NOMO-1 treated with DMSO at 0.1 percent for 48 hours (cell line): ENCODE data around the gene ZBTB49.

ENCODE experiments used
- DNase-seq: peaks from one replicate; lab custom pipeline; 2025; ENCODE audit not compliant: unreplicated experiment; lab: John Stamatoyannopoulos, UW

Gene ZBTB49

GRCh38 chr4:4277531-4277930, 12.5 kb upstream of the ZBTB49 start:
- DNase-seq = no peak

GRCh38 chr4:4281787-4282186, 8.3 kb upstream of the ZBTB49 start:
- DNase-seq = no peak

GRCh38 chr4:4284827-4285618, 5.0 kb upstream of the ZBTB49 start:
- DNase-seq = no peak

- DNase-seq = no peak
Observed at GRCh38 chr4:4288098-4288497, 2.0 kb upstream of the ZBTB49 start.

- DNase-seq = no peak
Observed at GRCh38 chr4:4289055-4289454, 996 bp upstream of the ZBTB49 start.

GRCh38 chr4:4289597-4289940, 482 bp upstream of the ZBTB49 start:
- no peak for DNase-seq

- DNase-seq = no peak
Observed at GRCh38 chr4:4293279-4293678, 3.2 kb downstream of the ZBTB49 start.

GRCh38 chr4:4296283-4296846, 6.3 kb downstream of the ZBTB49 start:
- no peak for DNase-seq

- DNase-seq = no peak
Observed at GRCh38 chr4:4299006-4299405, 9.0 kb downstream of the ZBTB49 start.

GRCh38 chr4:4302001-4302400, 11.9 kb downstream of the ZBTB49 start:
- no peak for DNase-seq

- DNase-seq = no peak
Observed at GRCh38 chr4:4302416-4302815, 12.4 kb downstream of the ZBTB49 start.

GRCh38 chr4:4306920-4307319, 16.9 kb downstream of the ZBTB49 start:
- DNase-seq = no peak

- DNase-seq = no peak
Observed at GRCh38 chr4:4308800-4309441, 18.9 kb downstream of the ZBTB49 start.

- no peak for DNase-seq
Observed at GRCh38 chr4:4311193-4311592, 21.1 kb downstream of the ZBTB49 start.

- DNase-seq = no peak
Observed at GRCh38 chr4:4315461-4316149, 25.6 kb downstream of the ZBTB49 start.

GRCh38 chr4:4316150-4316495, 26.1 kb downstream of the ZBTB49 start:
- no peak for DNase-seq

GRCh38 chr4:4317496-4318232, 27.6 kb downstream of the ZBTB49 start:
- no peak for DNase-seq

GRCh38 chr4:4320528-4320927, 30.5 kb downstream of the ZBTB49 start:
- no peak for DNase-seq

- DNase-seq = no peak
Observed at GRCh38 chr4:4320951-4321714, 31.1 kb downstream of the ZBTB49 start.

- DNase-seq = no peak
Observed at GRCh38 chr4:4321951-4322688, 32.1 kb downstream of the ZBTB49 start.
